MM.1S (cell line): Measurements from ENCODE around the gene HYDIN.

Source experiments
- DNase-seq: peaks from one replicate; pipeline ENCODE4 v3.0.0-alpha.2; 2015
- H2AFZ ChIP-seq: fragments of 300-600 bp; sonication (generic); 2 replicates; pipeline ENCODE4 v1.6.0; 2016; ENCODE audit warnings: antibody characterized with exemption, low read length
- H3F3A ChIP-seq: fragments of 300-600 bp; sonication (generic); 2 replicates; pipeline ENCODE4 v1.6.1; 2016; ENCODE audit warnings: mild to moderate bottlenecking, antibody characterized with exemption, low read length, moderate library complexity, mixed read lengths; ENCODE audit not compliant: insufficient read depth
- H3K27ac ChIP-seq: fragments of 300-600 bp; sonication (generic); 2 replicates; pipeline ENCODE4 v1.5.1; 2016; ENCODE audit warnings: mild to moderate bottlenecking, low read length
- H3K27me3 ChIP-seq: fragments of 300-600 bp; sonication (generic); replicated peaks from 2 replicates; pipeline ENCODE4 v1.6.0; 2016; ENCODE audit warnings: low read length; ENCODE audit not compliant: insufficient read depth
- H3K36me3 ChIP-seq: fragments of 300-600 bp; sonication (generic); replicated peaks from 2 replicates; pipeline ENCODE4 v1.6.1; 2016; ENCODE audit warnings: mild to moderate bottlenecking, low read length, mixed read lengths; ENCODE audit not compliant: insufficient read depth
- H3K4me1 ChIP-seq: fragments of 300-600 bp; sonication (generic); 2 replicates; pipeline ENCODE4 v1.6.1; 2016; ENCODE audit warnings: low read length, mixed read lengths
- H3K4me2 ChIP-seq: fragments of 300-600 bp; sonication (generic); 2 replicates; pipeline ENCODE4 v1.6.0; 2016; ENCODE audit warnings: low read depth, low read length
- H3K4me3 ChIP-seq: fragments of 300-600 bp; sonication (generic); 2 replicates; pipeline ENCODE4 v1.5.1; 2016; ENCODE audit warnings: low read length, mixed read lengths
- H3K79me2 ChIP-seq: fragments of 300-600 bp; sonication (generic); 2 replicates; pipeline ENCODE4 v1.6.1; 2016; ENCODE audit warnings: mixed run types, low read length, mixed read lengths
- H3K9ac ChIP-seq: fragments of 300-600 bp; sonication (generic); 2 replicates; pipeline ENCODE4 v1.6.1; 2016; ENCODE audit warnings: low read length, mixed read lengths
- H3K9me2 ChIP-seq: fragments of 300-600 bp; sonication (generic); replicated peaks from 2 replicates; pipeline ENCODE4 v1.6.1; 2016; ENCODE audit warnings: mild to moderate bottlenecking, low read length, mixed read lengths; ENCODE audit not compliant: insufficient read depth
- H3K9me3 ChIP-seq: fragments of 300-600 bp; sonication (generic); replicated peaks from 2 replicates; pipeline ENCODE4 v1.6.1; 2016; ENCODE audit warnings: mild to moderate bottlenecking, low read length, mixed read lengths; ENCODE audit not compliant: insufficient read depth
- H4K20me1 ChIP-seq: fragments of 300-600 bp; sonication (generic); 2 replicates; pipeline ENCODE4 v1.6.1; 2016; ENCODE audit warnings: mild to moderate bottlenecking, low read length, moderate library complexity, mixed read lengths; ENCODE audit not compliant: insufficient read depth
- EZH2 ChIP-seq: fragments of 300-600 bp; sonication (generic); optimal IDR thresholded peaks from 2 replicates; pipeline ENCODE3; 2017; ENCODE audit warnings: low read depth, mild to moderate bottlenecking, antibody characterized with exemption, low read length, mixed read lengths
- EZH2phosphoT487 ChIP-seq: fragments of 300-600 bp; sonication (generic); IDR thresholded peaks from 2 replicates; pipeline ENCODE4 v1.6.1; 2018; ENCODE audit warnings: antibody characterized with exemption, low read length
- TF ChIP-seq, protein P1 (sequence below): fragments of 300-600 bp; sonication (generic); IDR thresholded peaks from 2 replicates; pipeline ENCODE4 v1.5.1; 2016; ENCODE audit warnings: antibody characterized with exemption, low read length, mixed read lengths

The HYDIN gene

DNA sequence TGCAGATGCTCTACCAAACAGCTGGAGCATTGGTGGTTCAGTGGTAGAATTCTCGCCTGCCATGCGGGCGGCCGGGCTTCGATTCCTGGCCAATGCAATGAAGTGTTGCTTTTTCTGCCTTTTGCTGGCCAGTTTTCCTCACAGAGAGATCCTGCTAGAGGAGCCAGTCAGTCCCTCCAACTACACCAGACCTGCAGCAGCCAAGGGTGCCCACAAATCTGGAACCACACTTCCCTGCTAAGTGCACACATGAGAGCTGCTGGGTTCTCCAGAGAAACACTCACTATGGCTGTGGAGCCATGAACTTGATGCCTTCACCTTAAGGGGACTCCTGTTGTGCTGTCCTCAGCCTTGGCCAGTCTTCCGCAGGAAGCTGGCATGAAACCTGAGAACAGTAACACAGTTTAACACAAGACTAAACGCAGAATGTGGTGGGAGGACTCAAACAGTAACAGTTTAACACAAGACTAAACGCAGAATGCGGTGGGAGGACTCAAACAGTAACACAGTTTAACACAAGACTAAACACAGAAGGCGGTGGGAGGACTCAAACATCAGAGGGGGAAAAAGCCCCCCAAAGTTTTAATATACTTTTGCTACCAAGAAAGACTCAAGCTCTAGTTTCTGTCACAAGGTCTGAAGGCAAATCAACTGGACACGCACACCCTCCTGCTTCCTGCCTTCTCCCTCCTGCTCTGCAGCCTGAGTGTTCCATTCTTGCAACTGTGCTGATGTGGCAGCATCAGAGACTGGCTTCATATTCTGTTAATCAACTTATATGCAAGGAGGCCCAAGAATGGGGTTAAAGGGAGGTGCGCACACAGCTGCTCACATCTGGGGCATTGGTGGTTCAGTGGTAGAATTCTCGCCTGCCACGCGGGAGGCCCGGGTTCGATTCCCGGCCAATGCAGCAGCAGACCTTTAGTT, 441.6 kb downstream of the HYDIN start:
- H3K4me2 ChIP-seq = no peak overlapping the region
- no peak overlapping the region for H3K27ac ChIP-seq
- H4K20me1 ChIP-seq = no peaks in the 10 kb centered on the region
- H3K4me3 ChIP-seq = no peak overlapping the region
- peaks cover 82% of the 10 kb centered on the region for H3K79me2 ChIP-seq
- no peaks in the 10 kb centered on the region for H3K27me3 ChIP-seq
- H3K9me2 ChIP-seq = no peaks in the 10 kb centered on the region
- H3K9me3 ChIP-seq = no peaks in the 10 kb centered on the region
- peaks cover 8% of the 10 kb centered on the region for H3F3A ChIP-seq
- H3K36me3 ChIP-seq = 0 out of 2 replicates have a peak, but pooled peaks cover 3% of the 10 kb centered on the region
- DNase-seq = no peak
- TF ChIP-seq EZH2phosphoT487 = no peak
- TF ChIP-seq, protein P1, sequence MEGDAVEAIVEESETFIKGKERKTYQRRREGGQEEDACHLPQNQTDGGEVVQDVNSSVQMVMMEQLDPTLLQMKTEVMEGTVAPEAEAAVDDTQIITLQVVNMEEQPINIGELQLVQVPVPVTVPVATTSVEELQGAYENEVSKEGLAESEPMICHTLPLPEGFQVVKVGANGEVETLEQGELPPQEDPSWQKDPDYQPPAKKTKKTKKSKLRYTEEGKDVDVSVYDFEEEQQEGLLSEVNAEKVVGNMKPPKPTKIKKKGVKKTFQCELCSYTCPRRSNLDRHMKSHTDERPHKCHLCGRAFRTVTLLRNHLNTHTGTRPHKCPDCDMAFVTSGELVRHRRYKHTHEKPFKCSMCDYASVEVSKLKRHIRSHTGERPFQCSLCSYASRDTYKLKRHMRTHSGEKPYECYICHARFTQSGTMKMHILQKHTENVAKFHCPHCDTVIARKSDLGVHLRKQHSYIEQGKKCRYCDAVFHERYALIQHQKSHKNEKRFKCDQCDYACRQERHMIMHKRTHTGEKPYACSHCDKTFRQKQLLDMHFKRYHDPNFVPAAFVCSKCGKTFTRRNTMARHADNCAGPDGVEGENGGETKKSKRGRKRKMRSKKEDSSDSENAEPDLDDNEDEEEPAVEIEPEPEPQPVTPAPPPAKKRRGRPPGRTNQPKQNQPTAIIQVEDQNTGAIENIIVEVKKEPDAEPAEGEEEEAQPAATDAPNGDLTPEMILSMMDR = no peak
- TF ChIP-seq EZH2 = no peak
- peaks cover 19% of the 10 kb centered on the region for H3K4me1 ChIP-seq
- H3K9ac ChIP-seq = no peak overlapping the region
- H2AFZ ChIP-seq = no peak overlapping the region

DNA sequence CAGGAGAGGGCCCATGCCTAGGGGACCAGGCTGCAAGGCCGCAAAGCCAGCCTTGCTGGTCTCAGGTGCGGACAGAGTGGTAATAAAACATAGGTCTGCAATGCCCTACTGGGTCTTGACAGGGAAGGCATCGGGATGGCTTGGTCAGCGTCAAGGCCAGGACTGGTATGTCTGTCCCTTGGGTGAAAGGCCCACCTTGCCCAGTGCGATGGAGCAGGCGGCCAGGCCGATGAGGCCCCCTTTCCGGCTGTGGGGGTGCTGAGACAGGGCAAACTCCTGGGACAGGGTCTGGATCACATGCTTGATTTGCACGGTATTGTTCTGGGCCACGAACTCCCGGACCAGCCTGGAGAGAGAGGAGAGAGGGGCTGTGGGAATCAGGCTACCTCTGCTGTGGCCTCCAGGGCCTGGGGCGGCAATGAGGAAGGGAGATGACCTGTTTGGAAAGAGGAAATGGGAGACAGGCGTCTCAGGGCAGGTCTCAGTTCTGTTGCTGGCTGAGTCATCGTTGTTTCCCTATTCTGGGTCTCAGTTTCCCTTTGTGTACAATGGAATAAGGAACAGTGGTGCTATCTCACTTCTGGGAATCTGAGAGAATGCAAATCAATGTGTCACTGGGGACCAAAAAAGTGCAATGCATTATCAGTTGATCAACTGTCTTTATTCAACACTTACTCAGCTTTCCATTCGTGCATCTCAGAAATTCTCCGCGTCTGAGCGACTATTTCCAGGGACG, 444.3 kb downstream of the HYDIN start:
- no peak overlapping the region for H3K27ac ChIP-seq
- no peak overlapping the region for H3K9ac ChIP-seq
- no peak overlapping the region for H3K4me3 ChIP-seq
- peaks cover 54% of the 10 kb centered on the region for H3K79me2 ChIP-seq
- H3K9me3 ChIP-seq = no peaks in the 10 kb centered on the region
- no peaks in the 10 kb centered on the region for H3F3A ChIP-seq
- no peaks in the 10 kb centered on the region for H4K20me1 ChIP-seq
- H3K27me3 ChIP-seq = no peaks in the 10 kb centered on the region
- H3K36me3 ChIP-seq = peaks cover 15% of the 10 kb centered on the region
- no peak for DNase-seq
- H3K9me2 ChIP-seq = no peaks in the 10 kb centered on the region
- no peak for TF ChIP-seq EZH2phosphoT487
- TF ChIP-seq, protein P1 = no peak
- no peak for TF ChIP-seq EZH2
- no peak overlapping the region for H2AFZ ChIP-seq
- no peak overlapping the region for H3K4me2 ChIP-seq
- H3K4me1 ChIP-seq = peaks cover 3% of the 10 kb centered on the region; the same call in 1 of the 2 replicates

DNA sequence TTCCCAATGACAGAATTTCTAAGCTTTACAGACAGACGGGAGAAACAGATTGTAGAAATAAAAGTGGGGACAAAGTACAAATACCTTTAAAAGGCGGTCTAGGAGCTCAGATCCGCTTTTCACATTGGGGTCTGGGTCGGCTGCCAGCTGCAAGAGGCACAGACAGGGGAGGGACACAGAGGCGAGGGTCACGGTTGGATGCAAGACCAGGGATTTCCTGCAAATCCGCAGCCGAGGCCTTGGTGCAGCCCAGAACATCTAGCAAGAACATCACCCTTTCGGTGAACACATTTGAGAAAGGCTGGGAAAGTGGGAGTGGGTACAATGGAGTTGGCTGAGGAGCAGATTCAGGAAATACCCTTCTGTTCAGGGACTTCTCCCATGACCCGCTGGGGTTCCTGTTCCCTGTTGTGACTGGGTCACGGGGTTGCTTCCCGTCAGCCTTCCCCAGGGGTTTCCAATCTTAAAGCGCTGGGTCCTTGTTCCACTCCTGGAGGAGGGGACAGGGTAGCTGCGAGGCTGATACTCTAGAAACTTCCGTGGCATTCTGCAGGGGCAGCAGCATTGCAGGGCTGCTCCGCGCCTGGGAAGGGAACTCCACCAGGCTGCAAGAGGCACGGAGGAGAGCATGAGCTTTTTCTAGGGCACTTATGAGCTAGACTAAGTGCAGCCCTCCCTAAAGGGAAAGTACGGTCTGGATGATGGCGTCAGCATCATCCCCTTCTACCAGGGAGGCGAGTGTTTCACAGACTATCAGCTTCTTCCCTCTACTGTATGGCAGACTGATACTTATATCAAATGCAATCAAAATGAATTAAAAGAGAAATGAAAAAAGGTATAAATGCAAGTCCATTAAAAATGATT, 445.6 kb downstream of the HYDIN start:
- Histone ChIP-seq H3K27ac (no peak overlapping the region), H3K4me1 (peaks cover 3% of the 10 kb centered on the region; the same call in 1 of the 2 replicates), H2AFZ (no peak overlapping the region), H3K9me3 (no peaks in the 10 kb centered on the region), H3K4me3 (no peak overlapping the region), H3K9ac (no peak overlapping the region), H4K20me1 (no peaks in the 10 kb centered on the region), H3F3A (no peaks in the 10 kb centered on the region), H3K4me2 (no peak overlapping the region), H3K27me3 (no peaks in the 10 kb centered on the region), H3K9me2 (no peaks in the 10 kb centered on the region), H3K36me3 (peaks cover 15% of the 10 kb centered on the region), H3K79me2 (peaks cover 41% of the 10 kb centered on the region)
- DNase-seq = no peak
- TF ChIP-seq EZH2phosphoT487 = no peak
- TF ChIP-seq, protein P1 = no peak
- no peak for TF ChIP-seq EZH2
